ENCODE measurements around the gene TMEM129. TPM values are rescaled to one million over a fixed set of nuclear protein-coding genes. Genes with fewer than 3 reads are reported as not detected.

TMEM129 gene
- total RNA-seq, 2 experiments from 2014 or later, result 39.2 to 44.0 TPM

DNA sequence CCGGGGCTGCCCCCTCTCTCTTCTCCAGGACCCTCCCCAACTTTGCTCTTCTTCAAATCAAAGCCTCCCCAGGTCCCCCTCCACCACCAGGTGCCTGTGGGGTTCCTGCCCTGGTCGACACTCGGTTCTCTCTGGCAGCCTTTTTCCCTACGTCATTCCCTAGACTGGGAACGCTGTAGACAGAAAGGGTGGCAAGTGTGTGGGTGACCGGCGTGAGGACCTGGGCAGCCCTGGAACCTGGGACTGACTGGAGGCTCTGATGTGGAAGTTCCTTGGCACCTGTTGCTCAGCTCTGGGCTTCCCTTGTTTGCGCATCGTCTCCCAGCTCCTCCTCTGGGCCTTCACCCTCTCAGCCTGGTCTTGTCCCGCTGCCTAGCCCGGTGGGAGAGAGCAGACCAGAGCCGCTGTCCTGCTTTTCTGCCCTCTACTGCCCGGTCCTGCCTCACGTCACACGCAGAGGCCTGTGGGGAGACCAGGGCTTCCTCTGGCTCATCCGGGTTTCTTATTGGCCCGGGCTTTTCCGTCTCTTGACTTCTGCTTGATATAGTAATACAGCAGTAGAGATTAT is 1.5 kb upstream of the TMEM129 start:
- intact Hi-C loops (cut with micrococcal nuclease; ENCODE audit: unreplicated experiment), result loop anchor here (1.0 to 5.0 kb wide), 2 partner anchors 10 to 520 kb away; partner anchors contain the start of genes HAUS3, POLN and SLBP
- no peak for DNase-seq (ENCODE audit: low spot score)
- no TSS peak for BruUV-seq (replicated peaks)
- H3K9me2 ChIP-seq (ENCODE audit: insufficient read depth, low read length), result no peaks in the 10 kb centered on the region
- H3K9me3 ChIP-seq (ENCODE audit: low read length), result no peaks in the 10 kb centered on the region
- peaks cover 67% of the 10 kb centered on the region for H3K79me2 ChIP-seq (ENCODE audit: insufficient read depth, low read depth, low read length)
- peaks cover 26% of the 10 kb centered on the region for H4K20me1 ChIP-seq (ENCODE audit: insufficient read depth, low read length)
- peaks cover 65% of the 10 kb centered on the region for H3K4me1 ChIP-seq (ENCODE audit: insufficient read depth, low read length, poor library complexity, severe bottlenecking)
- TF ChIP-seq, protein P1, sequence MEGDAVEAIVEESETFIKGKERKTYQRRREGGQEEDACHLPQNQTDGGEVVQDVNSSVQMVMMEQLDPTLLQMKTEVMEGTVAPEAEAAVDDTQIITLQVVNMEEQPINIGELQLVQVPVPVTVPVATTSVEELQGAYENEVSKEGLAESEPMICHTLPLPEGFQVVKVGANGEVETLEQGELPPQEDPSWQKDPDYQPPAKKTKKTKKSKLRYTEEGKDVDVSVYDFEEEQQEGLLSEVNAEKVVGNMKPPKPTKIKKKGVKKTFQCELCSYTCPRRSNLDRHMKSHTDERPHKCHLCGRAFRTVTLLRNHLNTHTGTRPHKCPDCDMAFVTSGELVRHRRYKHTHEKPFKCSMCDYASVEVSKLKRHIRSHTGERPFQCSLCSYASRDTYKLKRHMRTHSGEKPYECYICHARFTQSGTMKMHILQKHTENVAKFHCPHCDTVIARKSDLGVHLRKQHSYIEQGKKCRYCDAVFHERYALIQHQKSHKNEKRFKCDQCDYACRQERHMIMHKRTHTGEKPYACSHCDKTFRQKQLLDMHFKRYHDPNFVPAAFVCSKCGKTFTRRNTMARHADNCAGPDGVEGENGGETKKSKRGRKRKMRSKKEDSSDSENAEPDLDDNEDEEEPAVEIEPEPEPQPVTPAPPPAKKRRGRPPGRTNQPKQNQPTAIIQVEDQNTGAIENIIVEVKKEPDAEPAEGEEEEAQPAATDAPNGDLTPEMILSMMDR (conservative IDR thresholded peaks at IDR 0.05; ENCODE audit: low read length), result no peak
- TF ChIP-seq EZH2phosphoT487 (IDR thresholded peaks at IDR 0.05; ENCODE audit: borderline replicate concordance, low read depth, low read length), result no peak
- H3K4me3 ChIP-seq (ENCODE audit: low read depth, low read length, poor library complexity, severe bottlenecking), result peak overlapping the region; percentile 94
- peak overlapping the region; percentile 87 for H3K4me2 ChIP-seq (ENCODE audit: low read length)
- peaks cover 70% of the 10 kb centered on the region for H3K36me3 ChIP-seq (ENCODE audit: insufficient read depth, low read length)
- POLR2A ChIA-PET, result interaction anchor here (0.7 to 1.0 kb wide), 5 partner anchors 8 to 1675 kb away, joined by 3 to 4 read pairs (median 3); no protein-coding TSS in a partner anchor
- peak overlapping the region; percentile 90 for H3K27ac ChIP-seq (ENCODE audit: low read depth, low read length, poor library complexity, severe bottlenecking)
- H2AFZ ChIP-seq (ENCODE audit: low read length), result no peak overlapping the region
- CTCF ChIA-PET (ENCODE audit: unreplicated experiment), result interaction anchor here (0.6 kb wide), 1 partner anchor 14 kb away, joined by 3 read pairs; no protein-coding TSS in a partner anchor

DNA sequence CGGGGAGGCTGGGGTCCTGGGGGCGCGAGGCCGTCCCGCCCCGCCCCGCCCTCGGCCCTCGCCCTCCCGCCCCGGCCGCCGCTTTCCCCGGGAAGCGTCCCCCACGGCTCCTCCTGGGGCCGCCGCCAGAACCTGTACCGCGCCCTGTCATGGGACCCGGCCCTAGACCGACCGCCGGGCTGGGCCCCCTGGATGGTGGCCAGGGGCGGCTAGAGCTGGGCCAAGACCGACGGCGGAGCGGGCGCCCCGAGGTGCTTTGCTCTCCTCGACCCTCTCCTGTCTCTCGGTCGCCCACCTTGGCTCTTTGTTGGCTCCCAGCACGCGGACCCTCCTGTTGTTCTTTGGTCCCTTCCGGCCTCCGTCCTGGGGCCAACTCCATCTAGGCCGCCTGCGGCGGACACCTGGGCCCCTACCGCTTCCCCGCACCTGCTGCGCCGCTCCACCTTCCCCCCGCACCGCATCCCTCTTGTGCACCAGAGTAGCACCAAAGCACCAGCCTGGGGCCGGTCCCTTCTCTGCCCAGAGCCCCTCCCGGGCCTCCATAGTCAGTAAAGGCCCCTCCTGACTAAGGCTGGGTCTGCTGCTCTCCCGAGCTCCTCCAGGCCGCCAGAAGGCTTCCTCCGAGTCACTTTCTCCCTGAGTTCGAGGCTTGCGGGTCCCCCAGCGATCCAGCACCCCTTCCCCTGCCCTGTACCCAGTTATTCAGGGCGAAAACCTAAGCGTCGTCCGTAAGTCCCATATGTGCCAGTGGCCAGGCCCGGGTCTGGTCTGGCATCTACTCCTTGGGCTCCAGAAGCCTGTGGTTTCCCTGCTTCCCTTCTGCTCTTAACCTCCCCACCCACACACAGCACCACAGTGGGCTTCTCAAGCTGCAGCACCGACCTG is 785 bp upstream of the TMEM129 start:
- peaks cover 70% of the 10 kb centered on the region for H3K36me3 ChIP-seq (ENCODE audit: insufficient read depth, low read length)
- H3K4me2 ChIP-seq (ENCODE audit: low read length), result peak overlapping the region; percentile 87
- intact Hi-C loops (cut with micrococcal nuclease; ENCODE audit: unreplicated experiment), result loop anchor here (1.0 to 5.0 kb wide), 3 partner anchors 134 to 520 kb away; partner anchors contain the start of genes HAUS3, LETM1, POLN and UVSSA
- no peaks in the 10 kb centered on the region for H3K9me2 ChIP-seq (ENCODE audit: insufficient read depth, low read length)
- H3K79me2 ChIP-seq (ENCODE audit: insufficient read depth, low read depth, low read length), result peaks cover 61% of the 10 kb centered on the region
- H3K4me3 ChIP-seq (ENCODE audit: low read depth, low read length, poor library complexity, severe bottlenecking), result peak overlapping the region; percentile 94
- no peaks in the 10 kb centered on the region for H3K9me3 ChIP-seq (ENCODE audit: low read length)
- POLR2A ChIA-PET, result interaction anchor here (0.7 to 4.2 kb wide), 5 partner anchors 10 to 758 kb away, joined by 3 to 16 read pairs (median 4); partner anchors contain the start of gene SLBP
- CTCF ChIA-PET (ENCODE audit: unreplicated experiment), result interaction anchor here (0.6 kb wide), 1 partner anchor 102 kb away, joined by 3 read pairs; no protein-coding TSS in a partner anchor
- H2AFZ ChIP-seq (ENCODE audit: low read length), result no peak overlapping the region
- no peak for TF ChIP-seq EZH2phosphoT487 (IDR thresholded peaks at IDR 0.05; ENCODE audit: borderline replicate concordance, low read depth, low read length)
- TF ChIP-seq, protein P1 (conservative IDR thresholded peaks at IDR 0.05; ENCODE audit: low read length), result no peak
- DNase-seq (ENCODE audit: low spot score), result peak; percentile 66
- peak overlapping the region; percentile 90 for H3K27ac ChIP-seq (ENCODE audit: low read depth, low read length, poor library complexity, severe bottlenecking)
- peaks cover 24% of the 10 kb centered on the region for H4K20me1 ChIP-seq (ENCODE audit: insufficient read depth, low read length)
- BruUV-seq (replicated peaks), result no TSS peak
- peaks cover 72% of the 10 kb centered on the region for H3K4me1 ChIP-seq (ENCODE audit: insufficient read depth, low read length, poor library complexity, severe bottlenecking)

Measured in OCI-LY7 (cell line).